GM18511 (cell line): ENCODE data around the gene MYORG.
"Not testable (repeated sequence)": the region's sequence is repeated elsewhere in the genome, so short reads cannot be mapped to it uniquely, and the experiment has no call there.

ENCODE experiments used
- ATAC-seq: cut with Tn5 transposase; IDR thresholded peaks from one replicate; pipeline ENCODE4 v1.9.1; 2021; ENCODE audit warnings: mild to moderate bottlenecking, moderate library complexity; ENCODE audit not compliant: unreplicated experiment

MYORG gene

GRCh38 chr9:34370335-34370969, 6.2 kb downstream of the MYORG start:
- ATAC-seq: no peak

GRCh38 chr9:34369636-34370035, 7.1 kb downstream of the MYORG start:
- ATAC-seq: no peak

- ATAC-seq: not testable (repeated sequence)
Measured at GRCh38 chr9:34368796-34369195, 7.9 kb downstream of the MYORG start.

GRCh38 chr9:34367751-34368410, 8.8 kb downstream of the MYORG start:
- ATAC-seq: not testable (repeated sequence)

GRCh38 chr9:34366365-34366764, 10.3 kb downstream of the MYORG start:
- ATAC-seq: no peak

- no peak for ATAC-seq
Measured at GRCh38 chr9:34365282-34365681, 11.4 kb downstream of the MYORG start.

GRCh38 chr9:34363619-34364351, 12.9 kb downstream of the MYORG start:
- ATAC-seq: no peak

- no peak for ATAC-seq
Measured at GRCh38 chr9:34362614-34363214, 14.0 kb downstream of the MYORG start.

- ATAC-seq: not testable (repeated sequence)
Measured at GRCh38 chr9:34352957-34353356, 23.7 kb downstream of the MYORG start.

- ATAC-seq: not testable (repeated sequence)
Measured at GRCh38 chr9:34352122-34352652, 24.5 kb downstream of the MYORG start.

- no peak for ATAC-seq
Measured at GRCh38 chr9:34349324-34349723, 27.4 kb downstream of the MYORG start.

- no peak for ATAC-seq
Measured at GRCh38 chr9:34347800-34348158, 28.9 kb downstream of the MYORG start.

- ATAC-seq: no peak
Measured at GRCh38 chr9:34346873-34347799, 29.6 kb downstream of the MYORG start.

GRCh38 chr9:34343605-34344004, 33.1 kb downstream of the MYORG start:
- ATAC-seq: no peak

- no peak for ATAC-seq
Measured at GRCh38 chr9:34343090-34343489, 33.6 kb downstream of the MYORG start.

GRCh38 chr9:34341659-34342295, 34.9 kb downstream of the MYORG start:
- ATAC-seq: no peak

- no peak for ATAC-seq
Measured at GRCh38 chr9:34338665-34339385, 37.9 kb downstream of the MYORG start.

- not testable (repeated sequence) for ATAC-seq
Measured at GRCh38 chr9:34338079-34338478, 38.6 kb downstream of the MYORG start.

GRCh38 chr9:34337403-34337802, 39.3 kb downstream of the MYORG start:
- no peak for ATAC-seq
